PFSK-1 (cell line): ENCODE data around the gene TMC4.

Source experiments
- FOXP2 ChIP-seq: optimal IDR thresholded peaks from 2 replicates; pipeline ENCODE3; 2011; ENCODE audit warnings: borderline replicate concordance, control low read depth, inconsistent platforms; ENCODE audit not compliant: insufficient read depth; ENCODE audit errors: extremely low read length, extremely low read depth
- POLR2AphosphoS5 ChIP-seq: IDR thresholded peaks from 2 replicates; pipeline ENCODE4 v1.6.1; 2012; ENCODE audit warnings: low read depth, mild to moderate bottlenecking, control low read depth, low read length, moderate library complexity
- SIN3A ChIP-seq: IDR thresholded peaks from 2 replicates; pipeline ENCODE4 v1.6.1; 2012; ENCODE audit warnings: mild to moderate bottlenecking, low read length, moderate library complexity, borderline replicate concordance; ENCODE audit not compliant: insufficient read depth
- TAF1 ChIP-seq: IDR thresholded peaks from 2 replicates; pipeline ENCODE4 v1.6.1; 2012; ENCODE audit warnings: low read length, control low read depth, borderline replicate concordance; ENCODE audit not compliant: insufficient read depth
- TF ChIP-seq, protein P1 (sequence below), 2 experiments: IDR thresholded peaks; 2 replicates each; pipeline versions ENCODE4 v1.6.1 to v1.8.0; 2011 to 2012; ENCODE audit warnings: low read depth in 2 of 2, low read length in 2 of 2, control low read depth in 1 of 2, inconsistent platforms in 1 of 2, mild to moderate bottlenecking in 1 of 2, moderate library complexity in 1 of 2; ENCODE audit not compliant: insufficient read depth in 1 of 2

The TMC4 gene

GRCh38 chr19:54193011-54193410 lies 20.1 kb upstream of the TMC4 start:
- TF ChIP-seq TAF1, result no peak
- no peak for TF ChIP-seq SIN3A
- TF ChIP-seq, protein P1, sequence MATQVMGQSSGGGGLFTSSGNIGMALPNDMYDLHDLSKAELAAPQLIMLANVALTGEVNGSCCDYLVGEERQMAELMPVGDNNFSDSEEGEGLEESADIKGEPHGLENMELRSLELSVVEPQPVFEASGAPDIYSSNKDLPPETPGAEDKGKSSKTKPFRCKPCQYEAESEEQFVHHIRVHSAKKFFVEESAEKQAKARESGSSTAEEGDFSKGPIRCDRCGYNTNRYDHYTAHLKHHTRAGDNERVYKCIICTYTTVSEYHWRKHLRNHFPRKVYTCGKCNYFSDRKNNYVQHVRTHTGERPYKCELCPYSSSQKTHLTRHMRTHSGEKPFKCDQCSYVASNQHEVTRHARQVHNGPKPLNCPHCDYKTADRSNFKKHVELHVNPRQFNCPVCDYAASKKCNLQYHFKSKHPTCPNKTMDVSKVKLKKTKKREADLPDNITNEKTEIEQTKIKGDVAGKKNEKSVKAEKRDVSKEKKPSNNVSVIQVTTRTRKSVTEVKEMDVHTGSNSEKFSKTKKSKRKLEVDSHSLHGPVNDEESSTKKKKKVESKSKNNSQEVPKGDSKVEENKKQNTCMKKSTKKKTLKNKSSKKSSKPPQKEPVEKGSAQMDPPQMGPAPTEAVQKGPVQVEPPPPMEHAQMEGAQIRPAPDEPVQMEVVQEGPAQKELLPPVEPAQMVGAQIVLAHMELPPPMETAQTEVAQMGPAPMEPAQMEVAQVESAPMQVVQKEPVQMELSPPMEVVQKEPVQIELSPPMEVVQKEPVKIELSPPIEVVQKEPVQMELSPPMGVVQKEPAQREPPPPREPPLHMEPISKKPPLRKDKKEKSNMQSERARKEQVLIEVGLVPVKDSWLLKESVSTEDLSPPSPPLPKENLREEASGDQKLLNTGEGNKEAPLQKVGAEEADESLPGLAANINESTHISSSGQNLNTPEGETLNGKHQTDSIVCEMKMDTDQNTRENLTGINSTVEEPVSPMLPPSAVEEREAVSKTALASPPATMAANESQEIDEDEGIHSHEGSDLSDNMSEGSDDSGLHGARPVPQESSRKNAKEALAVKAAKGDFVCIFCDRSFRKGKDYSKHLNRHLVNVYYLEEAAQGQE (IDR thresholded peaks at IDR 0.05; ENCODE audit: insufficient read depth in 1 of 2, low read depth in 2 of 2, low read length in 2 of 2), result no peak
- no peak for TF ChIP-seq FOXP2
- TF ChIP-seq POLR2AphosphoS5, result no peak

DNA sequence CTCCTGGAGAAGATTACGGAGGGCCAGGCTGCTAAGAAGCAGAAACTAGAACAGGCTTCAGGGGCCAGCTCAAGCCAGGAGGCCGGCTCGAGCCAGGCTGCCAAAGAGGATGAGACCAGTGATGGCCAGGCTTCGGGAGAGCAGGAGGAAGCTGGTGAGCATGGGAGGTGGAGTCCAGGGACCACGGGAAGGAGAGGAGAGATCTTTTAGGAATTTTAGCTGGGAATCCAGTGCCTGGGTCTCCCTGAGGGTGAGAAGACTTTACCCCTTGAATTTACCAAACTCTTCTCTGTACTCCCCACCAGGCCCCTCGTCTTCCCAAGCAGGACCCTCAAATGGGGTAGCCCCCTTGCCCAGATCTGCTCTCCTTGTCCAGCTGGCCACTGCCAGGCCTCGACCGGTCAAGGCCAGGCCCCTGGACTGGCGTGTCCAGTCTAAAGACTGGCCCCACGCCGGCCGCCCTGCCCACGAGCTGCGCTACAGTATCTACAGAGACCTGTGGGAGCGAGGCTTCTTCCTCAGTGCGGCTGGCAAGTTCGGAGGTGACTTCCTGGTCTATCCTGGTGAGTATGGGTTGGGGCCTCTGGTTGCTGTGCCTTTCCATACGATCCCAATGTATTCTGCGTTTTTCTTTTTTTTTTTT lies 19.0 kb upstream of the TMC4 start:
- TF ChIP-seq FOXP2 (no peak), SIN3A (no peak), POLR2AphosphoS5 (no peak), TAF1 (no peak)
- TF ChIP-seq, protein P1 (IDR thresholded peaks at IDR 0.05; ENCODE audit: insufficient read depth in 1 of 2, low read depth in 2 of 2, low read length in 2 of 2), result no peak

GRCh38 chr19:54191011-54191810 lies 18.3 kb upstream of the TMC4 start, which contains the start of gene TSEN34:
Gene TSEN34 (plus strand): TSS chr19:54191308. CDS start chr19:54191365, 57 bp downstream.
- TF ChIP-seq POLR2AphosphoS5, result peak; percentile 71
- TF ChIP-seq FOXP2, result no peak
- 0 out of 2 replicates have a peak, but pooled peaks have one; percentile 55 for TF ChIP-seq TAF1

- no peak for TF ChIP-seq TAF1
- TF ChIP-seq, protein P1 (IDR thresholded peaks at IDR 0.05; ENCODE audit: insufficient read depth in 1 of 2, low read depth in 2 of 2, low read length in 2 of 2), result no peak
- no peak for TF ChIP-seq POLR2AphosphoS5
- no peak for TF ChIP-seq SIN3A
- peak; percentile 73 for TF ChIP-seq FOXP2
Measured at GRCh38 chr19:54190503-54191010, 17.6 kb upstream of the TMC4 start.

GRCh38 chr19:54189735-54190502 lies 17.0 kb upstream of the TMC4 start:
- TF ChIP-seq SIN3A, result peak; percentile 66; the same call in 1 of the 2 replicates
- peak; percentile 53; the same call in 1 of the 2 replicates for TF ChIP-seq POLR2AphosphoS5
- TF ChIP-seq, protein P1 (IDR thresholded peaks at IDR 0.05; ENCODE audit: insufficient read depth in 1 of 2, low read depth in 2 of 2, low read length in 2 of 2), result no peak
- TF ChIP-seq TAF1, result no peak
- peak; percentile 90 for TF ChIP-seq FOXP2
